OCI-M1 (cell line): ENCODE measurements around the gene CREB5.

ENCODE experiments used
- DNase-seq: peaks from one replicate; lab custom pipeline; 2025; lab: John Stamatoyannopoulos, UW

CREB5 gene

GRCh38 chr7:28478656-28479055 lies 66.3 kb downstream of the CREB5 start:
- DNase-seq = no peak

- DNase-seq = no peak
Observed at GRCh38 chr7:28479507-28479947, 67.2 kb downstream of the CREB5 start.

GRCh38 chr7:28480595-28480994 lies 68.3 kb downstream of the CREB5 start:
- DNase-seq = no peak

- no peak for DNase-seq
Observed at GRCh38 chr7:28481091-28481926, 69.0 kb downstream of the CREB5 start.

- DNase-seq = no peak
Observed at GRCh38 chr7:28483112-28483511, 70.8 kb downstream of the CREB5 start.

GRCh38 chr7:28483908-28484605 lies 71.7 kb downstream of the CREB5 start:
- no peak for DNase-seq

- DNase-seq = no peak
Observed at GRCh38 chr7:28484606-28484935, 72.3 kb downstream of the CREB5 start.

GRCh38 chr7:28487487-28487886 lies 75.2 kb downstream of the CREB5 start:
- no peak for DNase-seq

GRCh38 chr7:28488061-28488791 lies 75.9 kb downstream of the CREB5 start:
- DNase-seq = no peak

GRCh38 chr7:28490831-28491230 lies 78.5 kb downstream of the CREB5 start:
- no peak for DNase-seq

GRCh38 chr7:28493477-28493876 lies 81.2 kb downstream of the CREB5 start:
- no peak for DNase-seq

- DNase-seq = no peak
Observed at GRCh38 chr7:28497009-28497408, 84.7 kb downstream of the CREB5 start.

- no peak for DNase-seq
Observed at GRCh38 chr7:28498636-28499035, 86.3 kb downstream of the CREB5 start.

- DNase-seq = no peak
Observed at GRCh38 chr7:28500138-28500537, 87.8 kb downstream of the CREB5 start.

GRCh38 chr7:28502408-28502807 lies 90.1 kb downstream of the CREB5 start:
- no peak for DNase-seq

GRCh38 chr7:28503396-28503795 lies 91.1 kb downstream of the CREB5 start:
- no peak for DNase-seq

GRCh38 chr7:28505014-28505413 lies 92.7 kb downstream of the CREB5 start:
- DNase-seq = peak; percentile 43

GRCh38 chr7:28505867-28506266 lies 93.5 kb downstream of the CREB5 start:
- DNase-seq = no peak

GRCh38 chr7:28507525-28508282 lies 95.4 kb downstream of the CREB5 start:
- DNase-seq = no peak

GRCh38 chr7:28509251-28510025 lies 97.1 kb downstream of the CREB5 start:
- peak; percentile 7 for DNase-seq

GRCh38 chr7:28510026-28510369 lies 97.7 kb downstream of the CREB5 start:
- no peak for DNase-seq
